ENCODE measurements around the gene EIF2D.
"Not testable (repeated sequence)": the region's sequence is repeated elsewhere in the genome, so short reads cannot be mapped to it uniquely, and the experiment has no call there.

The EIF2D gene

DNA sequence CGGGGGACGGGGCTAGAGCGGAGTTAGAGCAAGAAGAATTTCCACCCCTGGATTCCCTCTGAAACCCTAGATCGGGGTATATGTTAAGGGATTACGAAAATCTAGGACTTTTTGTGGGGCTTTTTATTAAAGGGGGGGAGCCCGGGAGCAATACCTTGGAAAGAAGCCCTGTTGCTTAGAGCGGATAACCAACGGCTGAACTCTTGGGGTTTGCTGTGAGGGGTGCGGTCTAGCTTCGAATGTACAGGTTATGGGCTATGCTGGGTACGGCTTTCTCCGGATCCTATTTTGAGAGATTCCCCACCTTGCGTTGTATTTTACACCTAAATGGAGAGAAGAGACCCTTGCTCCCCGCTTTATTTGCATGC lies 23.7 kb upstream of the EIF2D start:
- no peak for DNase-seq (ENCODE audit: low spot score)
- TF ChIP-seq, protein P1, sequence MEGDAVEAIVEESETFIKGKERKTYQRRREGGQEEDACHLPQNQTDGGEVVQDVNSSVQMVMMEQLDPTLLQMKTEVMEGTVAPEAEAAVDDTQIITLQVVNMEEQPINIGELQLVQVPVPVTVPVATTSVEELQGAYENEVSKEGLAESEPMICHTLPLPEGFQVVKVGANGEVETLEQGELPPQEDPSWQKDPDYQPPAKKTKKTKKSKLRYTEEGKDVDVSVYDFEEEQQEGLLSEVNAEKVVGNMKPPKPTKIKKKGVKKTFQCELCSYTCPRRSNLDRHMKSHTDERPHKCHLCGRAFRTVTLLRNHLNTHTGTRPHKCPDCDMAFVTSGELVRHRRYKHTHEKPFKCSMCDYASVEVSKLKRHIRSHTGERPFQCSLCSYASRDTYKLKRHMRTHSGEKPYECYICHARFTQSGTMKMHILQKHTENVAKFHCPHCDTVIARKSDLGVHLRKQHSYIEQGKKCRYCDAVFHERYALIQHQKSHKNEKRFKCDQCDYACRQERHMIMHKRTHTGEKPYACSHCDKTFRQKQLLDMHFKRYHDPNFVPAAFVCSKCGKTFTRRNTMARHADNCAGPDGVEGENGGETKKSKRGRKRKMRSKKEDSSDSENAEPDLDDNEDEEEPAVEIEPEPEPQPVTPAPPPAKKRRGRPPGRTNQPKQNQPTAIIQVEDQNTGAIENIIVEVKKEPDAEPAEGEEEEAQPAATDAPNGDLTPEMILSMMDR (IDR thresholded peaks at IDR 0.05; ENCODE audit: extremely low read depth, insufficient read depth, missing control alignments), result no peak
- in situ Hi-C loops (cut with MboI; ENCODE audit: low pct_unique_long_range_greater_than_20kb, low sequenced_read_pairs, unreplicated experiment), result no loop called here

DNA sequence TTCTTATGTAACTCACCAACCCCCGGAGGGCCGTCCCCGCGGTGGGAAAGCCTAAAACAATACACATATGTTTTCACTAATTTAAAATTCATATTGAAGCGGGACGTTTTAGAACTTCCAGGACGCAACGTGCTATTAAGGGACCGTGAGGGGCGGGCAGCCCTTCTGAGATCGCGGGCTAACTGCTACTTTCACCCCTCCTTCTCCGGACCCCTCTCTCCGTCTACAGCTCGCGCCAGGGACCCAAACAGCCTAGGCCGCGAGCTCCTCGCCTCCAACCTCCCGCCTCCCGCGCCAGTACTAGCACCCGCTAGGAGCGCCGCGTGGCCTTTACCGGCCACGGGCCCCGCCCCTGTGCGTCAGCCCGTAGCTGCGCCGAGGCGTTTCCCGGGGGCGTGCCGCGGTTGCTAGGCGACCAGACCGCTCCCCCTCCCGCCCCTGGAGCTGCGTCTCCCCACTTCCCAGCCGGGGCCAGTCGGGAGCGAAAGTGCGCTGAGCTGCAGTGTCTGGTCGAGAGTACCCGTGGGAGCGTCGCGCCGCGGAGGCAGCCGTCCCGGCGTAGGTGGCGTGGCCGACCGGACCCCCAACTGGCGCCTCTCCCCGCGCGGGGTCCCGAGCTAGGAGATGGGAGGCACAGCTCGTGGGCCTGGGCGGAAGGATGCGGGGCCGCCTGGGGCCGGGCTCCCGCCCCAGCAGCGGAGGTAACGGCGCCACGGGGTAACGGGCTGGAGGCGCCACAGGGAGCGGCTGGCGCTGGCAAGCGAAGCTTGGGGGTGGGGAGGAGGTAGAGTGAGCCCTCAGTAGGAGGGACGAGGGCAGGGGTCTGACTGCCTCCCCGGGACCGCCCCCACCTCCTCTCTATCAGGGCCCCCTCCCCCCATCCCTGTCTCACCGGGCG lies 23.1 kb upstream of the EIF2D start, which contains the start of gene DYRK3:
Gene DYRK3, plus strand, starts transcription at position 457 of the 898 bp plus-strand sequence. Its CDS starts 168 bp downstream, at position 625.
- in situ Hi-C loops (cut with MboI; ENCODE audit: low pct_unique_long_range_greater_than_20kb, low sequenced_read_pairs, unreplicated experiment), result no loop called here
- peak; percentile 94 for DNase-seq (ENCODE audit: low spot score)
- TF ChIP-seq, protein P1 (IDR thresholded peaks at IDR 0.05; ENCODE audit: extremely low read depth, insufficient read depth, missing control alignments), result no peak

DNA sequence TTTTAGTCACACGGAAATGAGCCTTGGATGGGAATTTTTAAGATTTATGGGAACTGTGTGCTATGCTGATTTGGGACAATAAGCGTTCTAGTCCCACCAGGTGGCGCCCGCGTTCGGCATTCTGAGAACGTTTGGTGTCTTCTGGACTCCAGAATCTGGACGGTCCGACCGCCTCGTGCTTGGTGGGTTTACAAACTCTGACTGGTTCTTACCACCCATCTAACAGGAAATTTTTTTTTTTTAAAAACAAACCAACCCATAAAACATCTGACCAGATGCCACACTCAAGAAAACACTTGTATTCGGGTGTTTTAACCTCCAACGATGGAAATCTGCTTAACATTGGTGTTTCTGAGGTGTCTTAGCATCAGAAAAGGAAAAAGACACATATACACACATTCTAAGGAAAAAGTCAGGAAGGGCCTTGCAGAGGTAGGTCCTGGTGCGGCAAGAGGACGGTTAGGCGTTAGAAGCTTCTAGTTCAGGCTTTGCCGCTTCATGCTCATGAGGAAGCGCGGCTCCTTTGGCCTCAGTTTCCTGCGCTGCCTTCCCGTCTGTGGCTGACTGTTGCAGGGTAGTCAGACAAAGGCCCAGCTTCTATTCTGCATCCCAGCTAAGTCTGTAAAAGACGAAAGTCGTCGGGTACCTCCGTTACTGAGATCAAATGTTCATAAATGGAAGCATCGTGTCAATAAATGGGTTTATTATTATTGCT lies 22.3 kb upstream of the EIF2D start:
- in situ Hi-C loops (cut with MboI; ENCODE audit: low pct_unique_long_range_greater_than_20kb, low sequenced_read_pairs, unreplicated experiment), result no loop called here
- TF ChIP-seq, protein P1 (IDR thresholded peaks at IDR 0.05; ENCODE audit: extremely low read depth, insufficient read depth, missing control alignments), result peak; percentile 82
- peak; percentile 56 for DNase-seq (ENCODE audit: low spot score)

DNA sequence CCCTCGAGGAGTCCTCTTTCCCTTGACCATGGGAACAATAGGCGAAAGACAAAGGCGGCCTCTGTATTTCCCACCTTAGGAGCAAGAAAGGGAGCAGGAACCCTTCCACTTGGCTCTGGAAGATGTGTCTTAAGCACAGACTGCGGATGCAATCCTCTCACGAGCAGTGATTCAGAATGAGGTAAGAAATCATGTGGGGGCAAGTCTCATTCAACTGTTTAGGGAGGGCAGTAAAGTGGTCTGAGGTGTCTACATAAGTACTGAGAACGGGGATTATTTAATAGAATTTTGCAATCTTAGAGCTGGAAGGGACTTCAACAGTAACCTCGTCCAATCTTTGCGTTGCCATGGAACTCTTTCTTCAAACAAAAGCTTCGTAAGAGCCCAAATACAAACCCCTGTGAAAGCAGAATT lies 21.4 kb upstream of the EIF2D start:
- TF ChIP-seq, protein P1 (IDR thresholded peaks at IDR 0.05; ENCODE audit: extremely low read depth, insufficient read depth, missing control alignments), result no peak
- no peak for DNase-seq (ENCODE audit: low spot score)
- in situ Hi-C loops (cut with MboI; ENCODE audit: low pct_unique_long_range_greater_than_20kb, low sequenced_read_pairs, unreplicated experiment), result no loop called here

DNA sequence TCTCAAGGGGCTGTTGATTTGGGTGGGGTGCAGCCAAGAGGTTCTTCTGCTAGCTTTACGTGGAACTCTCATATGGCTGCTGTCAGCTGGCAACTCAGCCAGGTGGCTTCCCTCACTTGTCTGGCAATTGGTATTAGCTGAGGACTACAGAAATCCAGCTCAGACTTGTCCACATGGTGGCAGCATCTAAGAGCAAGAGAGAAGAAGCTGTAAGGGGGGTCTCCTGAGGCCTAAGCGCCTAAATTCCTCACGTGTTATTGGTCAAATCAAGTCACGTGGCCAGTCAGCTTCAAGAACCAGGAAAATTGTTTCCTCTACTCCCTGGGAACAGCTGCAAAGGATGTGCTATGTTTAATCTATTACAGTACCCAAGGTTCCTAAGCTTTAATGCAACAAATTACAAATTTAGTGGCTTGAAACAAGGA lies 18.8 kb upstream of the EIF2D start:
- TF ChIP-seq, protein P1 (IDR thresholded peaks at IDR 0.05; ENCODE audit: extremely low read depth, insufficient read depth, missing control alignments), result peak; percentile 48
- in situ Hi-C loops (cut with MboI; ENCODE audit: low pct_unique_long_range_greater_than_20kb, low sequenced_read_pairs, unreplicated experiment), result no loop called here
- DNase-seq (ENCODE audit: low spot score), result peak; percentile 71

DNA sequence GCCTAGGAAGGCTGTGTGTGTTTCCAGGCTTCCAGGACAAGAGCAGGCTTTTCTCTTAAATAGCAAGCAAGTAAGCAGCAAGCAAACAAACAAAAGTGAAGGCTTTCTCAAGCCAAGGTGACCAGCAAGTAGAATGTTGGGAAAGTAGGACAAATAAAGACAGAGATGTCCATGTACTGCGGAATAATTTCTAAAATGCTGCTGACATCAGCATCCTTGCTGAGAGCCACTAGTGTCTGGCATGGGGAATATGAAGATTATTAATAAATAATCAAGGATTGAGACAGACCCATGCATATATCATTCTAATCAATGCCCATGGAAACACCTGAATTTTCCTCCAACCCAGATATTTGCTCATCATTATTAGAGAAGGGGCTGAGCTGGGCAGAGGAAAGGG lies 16.7 kb upstream of the EIF2D start:
- in situ Hi-C loops (cut with MboI; ENCODE audit: low pct_unique_long_range_greater_than_20kb, low sequenced_read_pairs, unreplicated experiment), result no loop called here
- no peak for DNase-seq (ENCODE audit: low spot score)
- TF ChIP-seq, protein P1 (IDR thresholded peaks at IDR 0.05; ENCODE audit: extremely low read depth, insufficient read depth, missing control alignments), result no peak

DNA sequence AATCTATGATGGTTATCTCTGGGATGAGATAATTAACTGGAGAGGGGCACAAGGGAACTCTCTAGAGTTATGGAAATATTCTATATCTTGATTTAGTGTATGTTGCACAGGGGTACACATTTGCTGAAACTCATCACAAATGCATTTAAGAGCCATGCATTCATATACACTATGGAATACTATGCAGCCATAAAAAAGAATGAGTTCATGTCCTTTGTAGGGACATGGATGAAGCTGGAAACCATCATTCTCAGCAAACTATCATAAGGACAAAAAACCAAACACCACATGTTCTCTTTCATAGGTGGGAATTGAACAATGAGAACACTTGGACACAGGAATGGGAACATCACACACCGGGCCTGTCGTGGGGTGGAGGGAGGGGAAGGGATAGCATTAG lies 14.1 kb upstream of the EIF2D start:
- in situ Hi-C loops (cut with MboI; ENCODE audit: low pct_unique_long_range_greater_than_20kb, low sequenced_read_pairs, unreplicated experiment); DNase-seq (ENCODE audit: low spot score): not testable (repeated sequence)

Measured in GM13977 (cell line).